GM12891 (cell line): ENCODE results near the gene BARHL2.

ENCODE experiments used
- DNase-seq: peaks from one replicate; pipeline ENCODE4 v3.0.0; 2011; ENCODE audit warnings: low spot score; ENCODE audit not compliant: insufficient read length
- FAIRE-seq: peaks from 2 replicates; lab custom pipeline; 2011; peaks lifted over from hg19 to GRCh38; lab: Jason Lieb, UNC
- PAX5 ChIP-seq: IDR thresholded peaks from 2 replicates; pipeline ENCODE4 v1.6.1; 2011; ENCODE audit warnings: low read length, moderate library complexity, mild to moderate bottlenecking; ENCODE audit not compliant: insufficient read depth, severe bottlenecking
- POLR2A ChIP-seq: IDR thresholded peaks from 2 replicates; pipeline ENCODE4 v1.6.1; 2011; ENCODE audit warnings: low read depth, low read length, control low read depth
- POLR2AphosphoS5 ChIP-seq: IDR thresholded peaks from 2 replicates; pipeline ENCODE4 v1.6.1; 2011; ENCODE audit warnings: low read depth, low read length, control low read depth
- POU2F2 ChIP-seq: IDR thresholded peaks from 2 replicates; pipeline ENCODE4 v1.6.1; 2011; ENCODE audit warnings: low read depth, mild to moderate bottlenecking, control low read depth, low read length, moderate library complexity
- SPI1 ChIP-seq: IDR thresholded peaks from 2 replicates; pipeline ENCODE4 v1.6.1; 2011; ENCODE audit warnings: low read depth, low read length, control low read depth
- TAF1 ChIP-seq: IDR thresholded peaks from 2 replicates; pipeline ENCODE4 v1.6.1; 2011; ENCODE audit warnings: low read depth, low read length, control low read depth

The BARHL2 gene

GRCh38 chr1:90712153-90712856, 4.8 kb downstream of the BARHL2 start:
- no peak for TF ChIP-seq POLR2A
- TF ChIP-seq PAX5: no peak
- no peak for TF ChIP-seq POLR2AphosphoS5
- TF ChIP-seq SPI1: no peak
- TF ChIP-seq POU2F2: no peak
- TF ChIP-seq TAF1: no peak
- DNase-seq (no peak), FAIRE-seq (no peak)

GRCh38 chr1:90711696-90712095, 5.4 kb downstream of the BARHL2 start:
- TF ChIP-seq SPI1: no peak
- TF ChIP-seq POLR2A: no peak
- no peak for TF ChIP-seq POLR2AphosphoS5
- no peak for TF ChIP-seq TAF1
- TF ChIP-seq POU2F2: no peak
- no peak for TF ChIP-seq PAX5
- FAIRE-seq: no peak
- DNase-seq: no peak

GRCh38 chr1:90710579-90711536, 6.2 kb downstream of the BARHL2 start:
- DNase-seq (no peak), FAIRE-seq (no peak)
- no peak for TF ChIP-seq PAX5
- no peak for TF ChIP-seq SPI1
- TF ChIP-seq TAF1: no peak
- no peak for TF ChIP-seq POLR2A
- no peak for TF ChIP-seq POLR2AphosphoS5
- TF ChIP-seq POU2F2: no peak

- no peak for FAIRE-seq
- TF ChIP-seq POLR2AphosphoS5 (no peak), TAF1 (no peak), POLR2A (no peak), POU2F2 (no peak), SPI1 (no peak), PAX5 (no peak)
These were observed 7.6 kb downstream of the BARHL2 start for GRCh38 chr1:90709535-90709934.

GRCh38 chr1:90708826-90709225, 8.3 kb downstream of the BARHL2 start:
- no peak for DNase-seq
- no peak for FAIRE-seq
- TF ChIP-seq PAX5 (no peak), POLR2A (no peak), POLR2AphosphoS5 (no peak), POU2F2 (no peak), SPI1 (no peak), TAF1 (no peak)

More at GRCh38 chr1:90709535-90709934, 7.6 kb downstream of the BARHL2 start:
- no peak for DNase-seq

GRCh38 chr1:90708236-90708786, 8.8 kb downstream of the BARHL2 start:
- TF ChIP-seq SPI1 (no peak), POLR2A (no peak), PAX5 (no peak), POLR2AphosphoS5 (no peak), POU2F2 (no peak), TAF1 (no peak)
- FAIRE-seq (no peak), DNase-seq (no peak)

GRCh38 chr1:90707363-90707710, 9.8 kb downstream of the BARHL2 start:
- FAIRE-seq (no peak), DNase-seq (no peak)
- TF ChIP-seq SPI1 (no peak), PAX5 (no peak), POLR2AphosphoS5 (no peak), POU2F2 (no peak), POLR2A (no peak), TAF1 (no peak)

- DNase-seq (no peak), FAIRE-seq (no peak)
- TF ChIP-seq PAX5: no peak
- no peak for TF ChIP-seq SPI1
These were observed 10.4 kb downstream of the BARHL2 start for GRCh38 chr1:90706437-90707362.

- DNase-seq (no peak), FAIRE-seq (no peak)
- TF ChIP-seq POU2F2 (no peak), TAF1 (no peak), PAX5 (no peak), POLR2A (no peak), POLR2AphosphoS5 (no peak)
These were observed 11.1 kb downstream of the BARHL2 start for GRCh38 chr1:90705956-90706355.
